ENCODE data around the gene PANK4.
"Not testable (repeated sequence)": the region's sequence is repeated elsewhere in the genome, so short reads cannot be mapped to it uniquely, and the experiment has no call there.

PANK4 gene

DNA sequence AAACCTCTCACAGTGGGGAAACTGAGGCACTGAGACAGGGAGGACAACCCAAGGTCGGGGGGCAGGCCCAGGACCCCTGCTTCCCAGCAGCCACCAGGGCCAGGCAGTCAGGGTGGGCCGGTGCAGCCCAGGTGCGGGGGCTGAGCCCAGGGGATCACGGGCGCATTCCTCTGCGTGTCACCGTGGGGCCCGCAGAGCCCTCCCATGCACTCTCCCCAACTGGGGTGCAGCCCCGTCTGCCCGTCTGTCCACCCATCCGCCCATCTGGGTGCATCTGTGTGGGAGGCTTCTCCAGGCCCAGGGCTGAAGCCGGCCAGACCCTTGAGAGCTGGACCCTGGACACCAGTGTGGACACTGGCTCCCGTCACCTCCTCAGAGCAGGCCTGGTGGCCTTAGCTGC lies 53.2 kb downstream of the PANK4 start:
- no peak for DNase-seq

DNA sequence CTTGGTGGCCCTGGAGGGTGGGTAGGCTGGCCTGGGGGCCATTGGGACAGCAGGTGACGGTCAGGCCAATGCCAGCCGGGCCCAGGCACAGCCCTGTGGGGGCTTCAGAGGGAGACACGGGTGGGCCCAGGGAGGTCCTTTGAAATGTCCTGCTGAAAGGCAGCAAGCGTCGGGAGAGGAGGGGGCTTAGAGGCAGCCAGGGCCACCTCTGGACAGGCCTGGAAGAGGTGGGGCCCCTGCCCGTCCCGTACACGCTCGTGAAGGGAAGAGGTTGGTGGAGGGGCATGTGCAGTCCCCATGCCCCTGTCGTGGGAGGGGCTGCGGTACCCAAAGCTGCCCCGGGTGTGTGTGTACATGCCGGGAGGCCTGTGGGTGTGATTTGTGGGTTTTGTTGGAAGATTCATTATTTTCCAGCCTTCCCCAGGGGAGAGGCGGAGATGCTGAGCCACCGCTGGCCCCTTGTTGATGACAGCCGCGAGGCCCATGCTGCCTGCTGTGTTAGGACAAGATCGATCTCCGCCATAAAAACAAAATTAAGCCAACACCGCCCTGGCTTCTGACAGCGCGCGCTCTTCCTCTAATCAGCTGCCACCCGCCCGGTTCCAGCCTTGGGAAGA lies 53.7 kb downstream of the PANK4 start:
- DNase-seq: no peak

DNA sequence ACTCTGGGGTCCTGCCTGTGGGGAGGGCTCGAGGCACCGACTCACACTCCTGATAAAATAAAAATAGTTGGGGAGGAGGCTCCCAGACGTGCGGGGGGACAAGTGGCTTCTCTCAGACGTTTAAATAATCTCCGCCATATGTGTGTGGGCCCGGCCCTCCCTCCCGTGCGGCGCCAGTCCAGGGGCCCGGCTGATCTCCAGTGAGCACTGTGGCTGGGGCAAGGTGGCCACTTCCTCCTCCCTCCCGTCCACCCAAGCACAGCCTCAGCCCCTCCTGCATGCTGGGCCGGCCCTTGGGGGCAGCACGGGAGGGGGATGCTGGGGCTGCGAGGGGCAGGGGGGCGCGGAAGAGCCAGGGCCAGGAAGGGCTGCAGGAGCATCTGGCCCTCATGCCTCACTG lies 54.3 kb downstream of the PANK4 start:
- DNase-seq: no peak

DNA sequence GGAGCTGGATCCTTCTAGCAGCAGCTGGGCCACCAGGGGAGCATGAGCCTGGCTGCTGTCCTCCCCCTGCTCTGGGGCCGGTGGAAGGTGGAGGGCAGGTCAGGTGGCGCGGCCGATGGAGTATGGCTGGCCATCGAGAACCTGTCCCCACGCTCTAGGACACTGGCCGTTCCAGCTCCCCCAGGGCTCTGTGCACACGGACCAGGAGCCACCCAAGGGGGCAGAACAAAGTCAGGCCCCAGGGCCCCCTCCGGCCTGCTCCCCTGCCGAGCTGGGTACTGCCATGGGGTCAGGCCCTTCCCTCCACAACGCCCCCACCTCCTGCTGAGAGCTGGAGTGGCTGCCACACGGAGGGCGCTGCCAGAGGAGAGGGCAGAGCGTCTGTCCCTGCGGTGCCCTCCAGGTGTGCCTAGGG lies 54.8 kb downstream of the PANK4 start:
- no peak for DNase-seq

DNA sequence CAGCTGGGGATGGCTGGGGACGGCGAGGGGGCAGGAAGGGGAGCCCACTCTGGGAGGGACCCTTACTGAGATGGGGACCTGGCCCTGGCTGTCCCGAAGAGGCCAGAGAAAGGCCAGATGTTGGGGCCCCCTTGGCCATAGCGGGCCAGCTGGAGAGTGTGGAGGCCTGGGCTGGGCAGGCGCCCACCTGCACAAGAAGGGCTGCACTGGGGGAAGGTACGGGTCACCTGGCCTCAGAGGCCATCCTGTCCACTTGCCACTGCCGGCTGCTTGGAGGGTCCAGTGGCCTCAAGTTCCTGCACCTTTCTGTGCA lies 55.3 kb downstream of the PANK4 start:
- DNase-seq: no peak

DNA sequence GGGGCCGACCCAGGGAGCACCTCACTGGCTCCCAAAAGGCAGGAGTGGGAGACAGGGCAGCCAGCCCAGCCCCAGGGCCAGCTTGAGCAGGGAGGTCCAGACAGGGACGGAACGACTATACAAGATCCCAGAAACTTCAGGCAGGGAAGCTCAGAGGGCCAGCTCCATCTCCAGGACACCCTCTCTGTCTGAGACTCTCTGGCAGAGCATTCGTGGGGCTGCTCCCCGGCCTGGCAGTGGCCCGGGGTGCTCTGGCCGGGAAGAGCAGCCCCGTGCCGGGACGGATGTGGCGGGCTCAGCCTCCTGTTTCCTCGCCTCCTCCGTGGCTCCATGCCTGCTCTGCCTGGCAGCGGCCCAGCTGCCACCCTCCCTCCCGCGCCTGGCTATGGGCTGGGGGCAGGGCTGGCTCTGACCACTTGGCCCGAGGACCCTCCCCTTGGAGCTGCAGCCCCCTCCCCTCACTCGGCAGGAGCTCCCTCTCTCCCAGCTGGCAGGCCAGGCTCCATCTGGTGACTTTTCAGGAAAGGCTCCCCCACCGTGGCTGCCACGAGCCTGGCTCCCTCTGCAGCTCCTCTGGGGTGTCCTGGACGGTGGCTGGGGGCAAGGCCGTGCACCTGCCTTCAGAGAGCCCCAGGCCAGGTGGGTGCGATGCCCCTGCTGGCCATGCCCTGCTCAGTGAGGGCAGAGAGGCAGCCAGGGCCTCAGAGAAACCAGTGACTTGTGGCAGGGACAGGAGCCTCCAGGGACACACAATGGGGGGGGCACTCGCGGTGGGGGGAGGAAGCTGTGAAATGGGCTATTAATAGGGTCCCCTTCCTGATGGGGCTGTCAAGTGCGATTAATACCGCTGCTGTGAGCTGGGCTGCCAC lies 55.9 kb downstream of the PANK4 start:
- no peak for DNase-seq

DNA sequence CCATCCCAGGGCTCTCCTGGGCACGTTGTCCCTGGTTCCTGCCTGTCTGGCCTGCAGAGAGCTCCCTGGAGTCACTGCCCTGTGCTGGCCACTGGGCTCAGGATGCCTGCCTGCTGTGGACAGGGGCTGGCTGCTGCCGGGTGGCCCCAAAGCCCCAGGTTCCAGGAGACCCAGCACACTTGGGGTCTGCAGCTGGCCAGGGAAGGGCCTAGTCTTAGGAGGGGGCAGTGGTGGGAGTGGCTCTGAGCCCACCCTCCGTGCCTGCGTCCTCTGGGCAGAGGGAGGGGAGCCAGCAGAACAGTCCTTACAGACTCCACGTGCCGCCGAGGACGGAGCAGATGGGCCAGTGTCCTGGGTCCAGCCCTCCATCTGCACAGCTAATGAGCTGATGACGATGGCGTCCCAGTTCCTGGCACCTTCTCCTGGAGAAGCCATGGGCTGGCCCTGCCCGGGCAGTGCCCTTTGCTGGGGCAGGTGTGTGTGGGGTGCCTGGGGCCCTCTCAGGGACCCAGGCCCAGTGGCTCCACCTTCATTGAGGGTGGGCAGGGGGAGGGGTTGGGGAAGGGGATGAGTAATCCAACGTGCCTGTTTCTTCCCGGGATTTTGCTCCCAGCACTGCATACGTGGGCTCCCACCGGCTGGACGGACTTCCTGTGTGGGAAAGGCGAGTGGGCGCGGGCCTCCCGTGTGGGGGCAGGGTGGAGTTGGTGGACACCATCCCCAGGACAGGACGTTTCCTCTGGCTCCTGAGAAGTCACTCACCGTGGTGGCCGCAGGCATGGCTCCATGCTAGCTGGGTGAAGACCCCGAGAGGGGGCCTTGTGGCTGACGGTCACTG lies 57.1 kb downstream of the PANK4 start:
- DNase-seq: no peak

DNA sequence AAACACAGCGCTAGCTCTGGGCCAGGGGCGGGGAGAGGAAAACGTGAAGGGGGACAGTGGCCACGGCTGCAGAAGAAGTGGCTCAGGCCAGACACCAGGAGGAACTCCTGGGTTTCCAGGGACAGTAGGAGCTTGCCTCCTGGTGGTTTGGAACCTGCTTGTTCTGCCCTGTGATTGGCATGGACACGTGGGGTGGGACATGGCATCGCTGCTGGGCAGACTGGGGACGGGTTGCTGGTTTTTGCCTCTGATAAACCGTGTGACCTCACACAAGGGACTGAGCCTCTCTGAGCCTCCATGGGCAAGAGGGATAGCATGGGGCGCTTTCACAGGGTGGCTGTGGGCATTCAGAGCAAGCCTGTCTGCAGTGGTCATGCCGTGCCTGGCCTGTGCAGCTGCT lies 57.9 kb downstream of the PANK4 start:
- no peak for DNase-seq

DNA sequence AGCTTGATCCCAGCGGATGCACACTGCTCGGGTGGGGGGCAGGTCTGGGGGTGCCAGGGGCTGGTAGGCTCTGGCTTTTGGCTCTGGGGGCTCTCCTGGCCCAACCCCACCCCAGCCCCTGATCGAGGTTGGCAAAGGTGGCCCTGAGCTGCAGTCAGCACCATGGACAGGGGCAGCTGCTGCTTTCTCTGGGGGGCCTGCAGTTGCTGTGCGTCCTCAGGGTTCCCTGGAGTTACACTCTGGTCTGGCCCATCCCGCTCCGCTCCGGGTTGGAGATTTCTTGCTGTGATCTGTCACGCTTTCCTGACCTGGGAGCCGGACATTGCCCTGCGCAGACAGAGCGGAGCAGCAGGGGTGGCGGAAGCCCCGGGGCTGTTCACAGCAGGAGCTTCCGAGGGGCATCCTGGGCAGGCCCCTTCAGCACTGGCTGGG lies 58.3 kb downstream of the PANK4 start:
- DNase-seq: peak; percentile 76

DNA sequence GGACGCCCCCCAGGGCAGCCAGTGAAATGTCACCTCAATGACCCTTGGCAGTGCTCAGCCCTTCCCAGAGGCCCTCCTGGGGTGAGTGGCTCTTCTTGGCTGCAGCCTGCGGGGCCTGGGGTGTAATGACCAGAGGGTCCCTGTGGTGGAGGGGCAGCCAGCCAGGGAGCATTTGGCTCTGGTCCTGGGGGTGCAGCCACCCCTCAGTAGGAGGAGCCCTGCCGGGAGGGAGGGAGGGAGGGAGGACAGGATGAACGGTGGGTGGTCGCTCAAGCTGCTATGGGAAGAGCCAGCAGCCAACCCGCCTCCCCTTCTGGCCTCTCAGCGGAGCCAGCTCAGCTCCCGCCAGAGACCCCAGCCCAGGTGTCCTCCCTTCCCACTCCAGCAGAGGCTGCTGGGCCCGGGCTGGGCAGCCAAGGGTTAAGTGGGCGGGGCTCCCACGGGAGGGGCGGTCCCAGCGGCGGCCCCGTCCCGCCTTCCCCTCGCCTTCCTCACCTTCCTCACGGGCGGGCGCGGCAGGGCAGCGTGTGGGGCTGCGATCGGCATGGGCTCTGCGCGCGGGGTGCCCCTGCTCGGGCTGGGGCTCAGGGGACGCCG lies 59.3 kb downstream of the PANK4 start:
- no peak for DNase-seq

DNA sequence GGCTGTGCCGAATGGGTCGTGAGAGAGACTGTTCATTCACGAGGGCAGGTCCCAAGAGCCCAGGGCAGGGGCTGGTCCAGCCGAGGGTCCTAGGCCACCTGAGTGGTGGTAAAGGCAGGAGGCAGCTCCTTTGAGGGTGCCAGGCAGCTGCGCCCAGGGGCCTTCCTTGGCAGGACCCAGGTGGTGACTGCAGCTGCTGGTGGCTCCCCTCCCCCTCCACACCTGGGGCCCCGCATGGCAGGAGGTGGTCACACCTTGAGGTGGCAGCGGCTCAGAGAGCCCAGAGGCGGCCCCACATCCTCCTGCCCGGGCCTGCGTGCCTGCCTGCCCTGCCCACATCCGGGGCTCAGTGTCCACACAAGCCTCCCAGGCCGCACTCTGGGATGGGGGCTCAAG lies 60.1 kb downstream of the PANK4 start:
- no peak for DNase-seq

DNA sequence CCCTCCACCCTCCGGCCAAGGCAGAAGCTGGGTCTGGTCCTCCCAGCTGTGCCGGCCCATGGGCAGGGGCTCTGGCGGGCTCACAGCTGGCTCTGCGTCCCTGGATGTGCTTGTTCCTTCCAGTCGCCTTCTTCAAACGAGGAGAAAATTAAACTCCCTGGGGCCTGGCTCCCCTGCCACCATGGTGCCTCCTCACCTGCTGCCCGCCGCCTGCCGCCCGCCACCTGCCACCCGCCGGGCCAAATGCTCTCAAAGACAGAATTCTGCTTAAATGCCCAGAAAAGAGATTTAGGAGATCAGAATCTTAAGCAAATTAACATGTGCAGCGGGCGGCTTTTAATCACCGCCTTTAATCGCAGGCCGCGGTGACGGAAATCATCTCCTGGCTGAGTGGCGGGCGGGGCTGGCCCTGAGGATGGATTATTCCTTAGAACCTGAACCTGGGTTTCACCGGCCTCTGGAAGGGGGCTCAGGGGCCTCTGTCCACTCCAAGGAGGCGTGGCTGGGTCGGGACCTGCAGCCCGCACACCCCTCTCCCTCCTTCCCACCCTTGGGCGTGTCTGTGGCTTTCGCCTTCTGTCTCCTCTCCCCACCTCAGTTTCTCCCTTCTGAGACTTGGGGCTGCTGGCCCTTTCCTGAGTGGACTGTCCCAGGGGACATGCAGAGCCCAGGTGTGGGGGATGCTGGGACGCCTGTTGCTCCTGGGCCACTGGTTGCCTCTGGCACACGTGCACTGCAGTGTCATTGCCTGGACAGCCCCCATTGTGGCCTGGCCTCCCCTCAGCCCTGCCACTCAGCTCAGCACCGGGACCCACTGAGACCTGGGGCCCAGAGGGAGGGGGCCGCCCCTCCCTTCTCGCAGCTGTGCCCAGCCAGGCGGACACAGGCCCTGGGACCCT lies 60.8 kb downstream of the PANK4 start:
- DNase-seq: no peak

DNA sequence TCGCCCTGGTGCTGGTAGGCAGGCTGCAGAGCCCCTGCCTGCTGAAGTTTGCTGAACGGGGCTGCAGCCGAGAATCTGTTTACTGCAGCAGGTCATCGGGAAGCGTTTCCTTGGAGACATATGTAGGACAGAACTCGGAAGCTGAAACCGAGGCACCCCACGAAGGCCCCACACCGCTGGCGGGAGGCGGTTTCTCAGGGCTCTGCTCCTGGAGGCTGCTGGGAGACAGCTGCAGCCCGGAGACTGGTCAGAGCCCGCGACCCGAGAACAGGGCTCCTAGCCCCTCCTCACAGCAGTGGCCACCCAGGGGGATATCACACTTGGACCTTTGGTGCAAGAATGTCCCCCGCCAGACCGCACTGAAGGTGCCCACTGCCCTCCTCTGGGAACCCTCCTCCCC lies 63.0 kb downstream of the PANK4 start:
- DNase-seq: no peak

DNA sequence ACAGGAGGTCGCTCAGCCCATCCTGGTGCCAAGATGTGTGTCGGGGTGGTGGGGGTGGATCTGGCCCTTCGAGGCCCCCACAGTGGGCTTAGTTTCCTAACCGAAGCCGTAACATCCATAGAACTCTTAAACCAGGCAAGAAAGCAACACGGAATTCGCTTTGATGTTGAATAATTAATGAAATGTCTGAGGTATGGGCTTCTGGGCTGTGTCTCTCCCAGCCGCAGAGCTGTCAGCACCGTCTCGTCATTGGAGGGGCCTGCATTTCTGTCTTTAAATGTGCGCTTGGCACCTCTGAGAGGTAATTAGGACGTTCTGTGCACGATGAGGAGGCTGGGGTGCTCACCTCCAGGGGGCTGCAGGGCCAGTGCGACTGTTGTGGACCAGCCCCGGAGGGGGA lies 63.6 kb downstream of the PANK4 start:
- DNase-seq: no peak

DNA sequence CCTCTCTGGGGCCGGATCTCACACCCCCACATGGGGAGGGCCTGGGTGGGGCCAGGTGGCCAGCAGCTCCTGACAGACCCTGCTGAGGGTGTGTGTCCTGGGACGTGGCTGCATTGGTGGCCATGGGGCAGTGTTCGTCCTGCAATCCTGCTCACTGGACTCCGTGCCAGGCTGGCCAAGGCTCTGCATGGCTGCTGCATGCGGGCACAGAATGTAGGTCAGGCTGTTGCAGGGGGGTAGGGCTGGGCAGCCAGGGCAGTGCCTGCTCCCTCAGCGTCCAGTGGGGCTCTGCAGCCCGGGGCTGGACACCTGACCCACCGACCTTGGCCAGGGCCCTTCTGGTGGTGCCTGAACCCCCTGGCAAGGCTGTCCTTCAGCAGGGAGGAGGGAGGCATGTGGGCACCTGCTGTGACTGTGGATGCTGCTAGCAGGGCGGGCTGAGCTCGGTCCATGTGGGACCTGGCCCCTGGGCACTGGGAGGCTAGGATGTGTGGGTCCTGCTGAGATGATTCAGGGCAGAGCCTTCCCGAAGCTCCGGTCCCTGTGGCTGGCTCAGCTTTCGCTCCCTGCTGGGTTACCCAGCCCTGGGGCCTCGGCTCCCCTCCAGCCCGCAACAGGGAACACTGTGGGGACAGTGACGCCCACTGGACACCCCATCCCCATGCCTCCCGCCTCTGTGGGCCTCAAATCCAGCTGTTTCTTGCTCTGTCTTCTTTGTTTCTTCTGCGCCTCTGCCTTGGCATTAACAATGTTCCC lies 65.2 kb downstream of the PANK4 start:
- no peak for DNase-seq

DNA sequence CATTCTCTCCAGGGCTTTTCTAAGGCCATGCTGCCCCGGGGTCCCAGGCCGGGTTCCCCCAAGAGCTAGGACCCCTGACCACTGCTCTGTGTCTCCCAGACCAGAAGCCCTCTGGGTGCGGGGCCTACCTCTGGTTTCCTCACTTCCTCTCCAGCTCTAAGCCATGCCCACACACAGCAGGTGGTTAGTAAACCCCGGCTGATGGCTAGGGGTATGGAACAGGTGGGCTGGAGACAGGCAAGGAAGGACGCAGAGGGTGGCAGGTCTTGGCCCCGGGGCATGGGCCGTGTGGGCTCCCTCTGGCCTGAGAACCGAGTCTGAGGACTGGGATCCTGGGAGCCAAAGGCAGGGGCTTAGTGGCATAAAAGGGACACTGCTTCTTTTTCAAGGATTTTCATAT lies 66.2 kb downstream of the PANK4 start:
- no peak for DNase-seq

DNA sequence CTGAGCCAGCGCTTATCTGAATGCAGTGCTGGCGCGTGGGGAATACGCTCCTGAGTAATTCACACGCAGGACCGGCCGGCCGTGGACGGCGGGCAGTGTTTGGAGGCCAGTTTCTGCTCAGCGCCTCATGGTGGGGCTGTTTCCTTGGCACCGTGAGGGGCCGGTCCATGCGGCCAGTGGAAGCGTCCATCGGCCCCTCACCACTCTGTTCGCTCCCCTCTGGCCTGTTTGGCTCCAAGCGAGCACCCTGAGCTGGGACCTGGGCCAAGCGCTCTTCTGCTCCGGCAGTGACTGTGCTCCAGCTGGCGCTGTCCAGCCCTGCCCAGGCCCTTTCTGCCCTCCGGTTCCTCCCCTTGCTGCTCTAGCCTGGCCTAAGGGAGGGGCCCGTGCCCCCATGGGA lies 66.6 kb downstream of the PANK4 start:
- no peak for DNase-seq

DNA sequence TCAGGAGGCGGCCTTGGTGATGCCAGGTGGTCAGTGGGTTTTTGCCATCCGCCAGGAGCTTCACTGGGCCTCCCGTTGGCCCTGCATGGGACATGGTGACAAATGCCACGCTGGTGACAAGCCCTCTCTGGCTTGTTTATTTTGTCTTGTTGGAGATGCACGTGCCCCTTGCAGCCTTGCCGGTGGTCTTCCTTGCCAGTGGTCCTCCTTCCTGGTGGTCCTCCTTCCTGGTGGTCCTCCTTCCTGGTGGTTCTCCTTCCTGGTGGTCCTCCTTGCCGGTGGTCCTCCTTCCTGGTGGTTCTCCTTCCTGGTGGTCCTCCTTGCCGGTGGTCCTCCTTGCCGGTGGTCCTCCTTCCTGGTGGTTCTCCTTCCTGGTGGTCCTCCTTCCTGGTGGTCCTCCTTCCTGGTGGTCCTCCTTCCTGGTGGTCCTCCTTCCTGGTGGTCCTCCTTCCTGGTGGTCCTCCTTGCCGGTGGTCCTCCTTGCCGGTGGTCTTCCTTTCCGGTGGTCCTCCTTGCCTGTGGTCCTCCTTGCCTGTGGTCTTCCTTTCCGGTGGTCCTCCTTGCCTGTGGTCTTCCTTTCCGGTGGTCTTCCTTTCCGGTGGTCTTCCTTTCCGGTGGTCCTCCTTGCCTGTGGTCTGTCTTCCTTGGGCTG lies 67.2 kb downstream of the PANK4 start:
- not testable (repeated sequence) for DNase-seq

DNA sequence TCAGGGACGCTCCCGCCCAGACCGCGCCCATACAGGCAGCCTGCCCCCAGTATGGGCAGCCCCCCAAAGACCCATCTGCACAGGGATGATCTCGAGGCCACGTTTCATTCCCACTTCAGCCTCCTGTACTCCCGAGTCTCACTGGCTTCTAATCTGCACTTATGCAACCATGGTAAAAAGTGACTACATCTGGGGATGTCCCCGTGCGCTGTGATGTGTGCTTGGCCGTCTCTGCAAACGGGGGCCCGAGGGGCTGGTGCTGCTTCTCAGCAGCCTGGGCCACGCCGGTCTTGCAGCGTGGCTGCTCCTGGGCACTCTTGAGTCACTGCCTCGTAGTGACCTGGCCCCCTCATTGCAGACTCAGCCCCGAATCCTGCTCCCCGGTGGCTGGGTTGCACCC lies 67.7 kb downstream of the PANK4 start:
- no peak for DNase-seq

Data from islet precursor cell (in vitro differentiated cells).